Heart left ventricle (tissue), 13 donors: ENCODE data around the gene AMDHD1.

ENCODE experiments used
- POLR2A ChIP-seq, 2 donors: fragments of 450-650 bp; IDR thresholded peaks; one replicate each; pipeline ENCODE4 v1.6.1; 2017; ENCODE audit warnings: antibody characterized with exemption in 2 of 2, mild to moderate bottlenecking in 2 of 2, moderate library complexity in 2 of 2
- TF ChIP-seq, protein P1 (sequence below), 12 donors: fragments of 200-600 bp; sonication (generic) in 4 of 12; IDR thresholded peaks; one replicate each; pipeline versions ENCODE4 v1.5.0 to v1.8.0; 2018 to 2022; ENCODE audit warnings: antibody characterized with exemption in 12 of 12, mild to moderate bottlenecking in 5 of 12
- donor health status: ischemic (EF 13 %, LVEDD 7.1; RV severe dilation, severe dysfunction).
- donor health status: DM: no; HTN: yes; CAD: no.
- donor health status: DM: no; HTN: no; CAD: no.
- donor health status: ischemic (EF 25% LVEDD 6.9; RV normal size, moderate dysfunction).
- donor health status: ischemic (EF 25% LVEDD 5.7; RV mildly dilated, moderate dysfunction).
- donor health status: ischemic (EF 35%, LVEDD 5.7; RV mildly dilated, moderate dysfunction).
- donor health status: nonischemic (EF 11% LVEDD 7.7; RV severe dilation, severe dysfunction).
- donor health status: DM: yes; HTN: yes; CAD: no.
- donor health status: PGD.
- donor health status: ischemic (EF 29% LVEDD 5.4; RV normal size, mild dysfunction).
- donor health status: nonischemic (EF 23%, LVEDD 6.1; RV moderate dilation, normal function).

DNA sequence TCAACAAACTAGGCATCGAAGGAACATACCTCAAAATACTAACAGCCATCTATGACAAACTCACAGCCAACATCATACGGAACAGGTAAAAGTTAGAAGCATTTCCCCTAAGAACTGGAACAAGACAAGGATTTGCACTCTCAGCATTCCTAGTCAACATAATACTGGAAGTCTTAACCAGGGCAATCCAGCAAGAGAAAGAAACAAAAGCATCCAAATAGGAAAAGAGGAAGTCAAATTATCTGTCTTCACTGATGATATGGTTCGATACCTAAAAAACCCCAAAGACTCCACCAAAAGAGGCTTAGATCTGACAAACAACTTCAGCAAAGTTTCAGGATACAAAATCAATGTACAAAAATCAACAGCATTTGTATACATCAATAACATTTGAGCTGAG lies 33.3 kb upstream of the AMDHD1 start:
- TF ChIP-seq, protein P1, sequence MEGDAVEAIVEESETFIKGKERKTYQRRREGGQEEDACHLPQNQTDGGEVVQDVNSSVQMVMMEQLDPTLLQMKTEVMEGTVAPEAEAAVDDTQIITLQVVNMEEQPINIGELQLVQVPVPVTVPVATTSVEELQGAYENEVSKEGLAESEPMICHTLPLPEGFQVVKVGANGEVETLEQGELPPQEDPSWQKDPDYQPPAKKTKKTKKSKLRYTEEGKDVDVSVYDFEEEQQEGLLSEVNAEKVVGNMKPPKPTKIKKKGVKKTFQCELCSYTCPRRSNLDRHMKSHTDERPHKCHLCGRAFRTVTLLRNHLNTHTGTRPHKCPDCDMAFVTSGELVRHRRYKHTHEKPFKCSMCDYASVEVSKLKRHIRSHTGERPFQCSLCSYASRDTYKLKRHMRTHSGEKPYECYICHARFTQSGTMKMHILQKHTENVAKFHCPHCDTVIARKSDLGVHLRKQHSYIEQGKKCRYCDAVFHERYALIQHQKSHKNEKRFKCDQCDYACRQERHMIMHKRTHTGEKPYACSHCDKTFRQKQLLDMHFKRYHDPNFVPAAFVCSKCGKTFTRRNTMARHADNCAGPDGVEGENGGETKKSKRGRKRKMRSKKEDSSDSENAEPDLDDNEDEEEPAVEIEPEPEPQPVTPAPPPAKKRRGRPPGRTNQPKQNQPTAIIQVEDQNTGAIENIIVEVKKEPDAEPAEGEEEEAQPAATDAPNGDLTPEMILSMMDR (IDR thresholded peaks at IDR 0.05), result no peak
- TF ChIP-seq POLR2A (IDR thresholded peaks at IDR 0.05), result no peak
